Heart left ventricle (tissue), 13 donors: Measurements from ENCODE around the gene RIC8B.

ENCODE experiments used
- POLR2A ChIP-seq, 2 donors: fragments of 450-650 bp; IDR thresholded peaks; one replicate each; pipeline ENCODE4 v1.6.1; 2017; ENCODE audit warnings: antibody characterized with exemption in 2 of 2, mild to moderate bottlenecking in 2 of 2, moderate library complexity in 2 of 2
- TF ChIP-seq, protein P1 (sequence below), 12 donors: fragments of 200-600 bp; sonication (generic) in 4 of 12; IDR thresholded peaks; one replicate each; pipeline versions ENCODE4 v1.5.0 to v1.8.0; 2018 to 2022; ENCODE audit warnings: antibody characterized with exemption in 12 of 12, mild to moderate bottlenecking in 5 of 12
- donor health status: ischemic (EF 13 %, LVEDD 7.1; RV severe dilation, severe dysfunction).
- donor health status: DM: no; HTN: yes; CAD: no.
- donor health status: DM: no; HTN: no; CAD: no.
- donor health status: ischemic (EF 25% LVEDD 6.9; RV normal size, moderate dysfunction).
- donor health status: ischemic (EF 25% LVEDD 5.7; RV mildly dilated, moderate dysfunction).
- donor health status: ischemic (EF 35%, LVEDD 5.7; RV mildly dilated, moderate dysfunction).
- donor health status: nonischemic (EF 11% LVEDD 7.7; RV severe dilation, severe dysfunction).
- donor health status: DM: yes; HTN: yes; CAD: no.
- donor health status: PGD.
- donor health status: ischemic (EF 29% LVEDD 5.4; RV normal size, mild dysfunction).
- donor health status: nonischemic (EF 23%, LVEDD 6.1; RV moderate dilation, normal function).

DNA sequence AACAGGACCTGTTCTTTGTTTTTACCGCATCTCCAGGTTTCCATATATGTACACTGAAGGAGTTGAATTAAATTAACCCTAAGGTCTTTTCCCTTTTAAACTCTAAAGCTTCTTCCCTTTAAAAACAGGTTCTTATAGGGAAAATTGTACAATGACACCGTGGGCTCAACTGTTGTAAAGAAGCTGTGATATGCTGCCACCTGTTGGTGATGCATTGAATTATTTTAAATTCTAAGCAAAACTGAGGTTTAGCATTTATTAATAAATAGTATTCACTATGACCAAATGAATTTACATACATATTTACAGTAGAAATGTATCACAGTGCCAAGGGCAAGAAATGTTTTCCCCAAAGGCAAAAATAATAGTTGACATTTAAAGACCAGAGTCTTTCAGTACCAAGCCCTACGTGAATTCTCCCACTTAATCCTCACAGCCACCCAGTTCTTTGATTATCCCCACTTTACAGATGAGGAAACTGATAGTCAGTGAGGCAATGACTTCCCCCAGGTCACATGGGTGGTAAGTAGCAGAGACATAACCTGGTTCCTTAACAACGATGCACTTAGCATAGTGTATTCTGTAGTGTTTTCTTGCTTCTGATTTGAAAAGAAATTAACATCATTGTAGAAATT is 145.5 kb downstream of the RIC8B start:
- TF ChIP-seq, protein P1, sequence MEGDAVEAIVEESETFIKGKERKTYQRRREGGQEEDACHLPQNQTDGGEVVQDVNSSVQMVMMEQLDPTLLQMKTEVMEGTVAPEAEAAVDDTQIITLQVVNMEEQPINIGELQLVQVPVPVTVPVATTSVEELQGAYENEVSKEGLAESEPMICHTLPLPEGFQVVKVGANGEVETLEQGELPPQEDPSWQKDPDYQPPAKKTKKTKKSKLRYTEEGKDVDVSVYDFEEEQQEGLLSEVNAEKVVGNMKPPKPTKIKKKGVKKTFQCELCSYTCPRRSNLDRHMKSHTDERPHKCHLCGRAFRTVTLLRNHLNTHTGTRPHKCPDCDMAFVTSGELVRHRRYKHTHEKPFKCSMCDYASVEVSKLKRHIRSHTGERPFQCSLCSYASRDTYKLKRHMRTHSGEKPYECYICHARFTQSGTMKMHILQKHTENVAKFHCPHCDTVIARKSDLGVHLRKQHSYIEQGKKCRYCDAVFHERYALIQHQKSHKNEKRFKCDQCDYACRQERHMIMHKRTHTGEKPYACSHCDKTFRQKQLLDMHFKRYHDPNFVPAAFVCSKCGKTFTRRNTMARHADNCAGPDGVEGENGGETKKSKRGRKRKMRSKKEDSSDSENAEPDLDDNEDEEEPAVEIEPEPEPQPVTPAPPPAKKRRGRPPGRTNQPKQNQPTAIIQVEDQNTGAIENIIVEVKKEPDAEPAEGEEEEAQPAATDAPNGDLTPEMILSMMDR (IDR thresholded peaks at IDR 0.05) = peak; percentile 68 to 91 (median 83)
- no peak for TF ChIP-seq POLR2A (IDR thresholded peaks at IDR 0.05)
